ENCODE measurements around the gene PSMD13.
"Not testable (repeated sequence)": the region's sequence is repeated elsewhere in the genome, so short reads cannot be mapped to it uniquely, and the experiment has no call there.

The PSMD13 gene

GRCh38 chr11:217704-218103 is 19.1 kb upstream of the PSMD13 start:
- no peak for DNase-seq (ENCODE audit: low spot score)

- DNase-seq (ENCODE audit: low spot score) = no peak
These were observed 17.8 kb upstream of the PSMD13 start for GRCh38 chr11:218815-219593.

GRCh38 chr11:220641-221215 is 16.0 kb upstream of the PSMD13 start:
- DNase-seq (ENCODE audit: low spot score) = not testable (repeated sequence)

GRCh38 chr11:221539-221938 is 15.2 kb upstream of the PSMD13 start:
- no peak for DNase-seq (ENCODE audit: low spot score)

DNA sequence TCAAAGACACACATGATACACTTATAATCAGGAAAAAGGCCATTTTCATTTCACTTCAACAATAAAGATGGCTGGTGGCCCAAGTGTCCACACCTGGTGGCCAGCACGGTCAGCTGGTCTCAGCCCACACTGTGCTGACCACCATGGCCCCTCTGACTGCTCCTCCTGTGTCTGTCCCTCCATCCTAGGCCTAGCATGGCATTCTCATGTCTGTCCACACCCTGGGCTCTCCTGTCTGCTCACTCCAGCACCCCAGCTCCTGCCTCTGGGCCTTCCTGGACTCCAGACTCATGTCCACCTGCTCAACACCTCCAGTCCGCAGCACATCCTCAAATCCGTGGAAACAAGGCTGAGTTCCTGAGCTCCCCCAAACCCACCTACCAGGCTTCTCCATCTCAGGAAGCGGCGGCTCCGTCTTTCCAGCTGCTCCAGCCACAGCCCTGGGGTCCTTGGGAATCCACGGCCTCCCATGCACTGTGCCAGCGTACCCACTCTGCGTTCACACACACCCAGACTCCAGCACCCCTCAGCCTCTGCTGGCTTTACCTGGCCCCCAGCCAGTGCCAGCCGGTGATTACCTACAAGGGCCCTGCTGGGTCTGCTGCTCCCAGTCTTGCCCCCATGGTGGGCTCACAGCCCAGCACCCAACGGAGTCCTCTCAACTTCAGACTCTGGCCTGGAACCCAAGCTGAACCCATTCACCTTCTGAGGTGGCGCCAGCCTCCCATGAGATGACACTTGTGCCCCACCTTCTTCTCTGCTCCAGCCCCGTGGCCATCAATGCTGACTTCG is 14.6 kb upstream of the PSMD13 start:
- DNase-seq (ENCODE audit: low spot score) = no peak

DNA sequence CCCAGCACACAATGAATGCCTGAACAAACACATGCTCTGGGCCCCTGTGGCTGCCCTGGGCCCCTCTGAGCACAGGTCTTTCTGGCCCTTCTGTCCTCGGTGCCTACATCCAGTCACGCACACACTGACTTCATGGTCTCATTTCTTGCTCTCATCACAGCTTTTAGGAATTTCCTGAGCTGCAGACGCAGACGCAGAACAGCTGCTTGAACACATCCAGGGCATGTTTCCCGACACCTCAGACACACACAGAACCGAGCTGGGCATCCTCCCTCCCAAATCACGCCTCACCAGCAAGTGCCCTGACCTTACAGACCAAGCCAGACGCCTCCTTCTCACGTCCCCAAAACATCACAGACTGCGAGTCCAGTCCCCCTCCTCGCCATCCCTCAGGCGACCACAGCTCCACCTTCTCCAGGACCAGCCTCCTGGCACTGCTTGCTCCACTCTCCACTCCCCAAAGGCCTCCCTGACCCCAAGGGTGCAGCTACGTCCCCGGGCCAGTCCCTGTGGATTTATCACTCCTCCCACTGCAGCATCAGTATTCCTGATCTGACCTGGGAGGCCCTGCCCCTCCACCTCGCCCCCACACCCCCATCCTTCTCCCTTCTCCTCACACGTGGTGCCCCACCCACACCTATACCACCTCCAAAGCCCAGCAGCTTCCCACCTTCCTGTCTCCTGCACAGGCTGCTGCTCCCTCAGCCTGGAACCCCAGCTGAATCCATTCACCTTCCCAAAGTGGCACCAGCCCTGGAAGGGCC is 13.6 kb upstream of the PSMD13 start:
- no peak for DNase-seq (ENCODE audit: low spot score)

- no peak for DNase-seq (ENCODE audit: low spot score)
These were observed 12.9 kb upstream of the PSMD13 start for GRCh38 chr11:223884-224283.

DNA sequence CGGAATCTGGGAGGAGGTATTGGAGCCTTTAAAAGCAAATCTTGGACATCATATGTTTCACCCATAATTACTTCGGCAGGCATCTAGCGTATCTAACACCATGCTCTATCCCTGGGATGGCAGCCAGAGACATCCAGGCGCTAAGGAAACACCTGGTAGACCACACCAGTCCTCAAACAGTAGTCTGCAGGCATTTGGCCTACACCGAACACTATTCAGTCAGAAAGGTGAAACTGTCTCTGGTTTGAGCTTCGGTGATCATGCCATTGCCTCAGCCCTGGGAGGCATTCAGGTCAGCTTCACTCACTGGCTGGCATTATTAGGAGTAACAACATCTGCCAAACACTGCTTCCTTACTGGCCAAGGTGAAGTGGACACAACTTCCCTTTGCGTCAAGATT is 12.4 kb upstream of the PSMD13 start:
- no peak for DNase-seq (ENCODE audit: low spot score)

DNA sequence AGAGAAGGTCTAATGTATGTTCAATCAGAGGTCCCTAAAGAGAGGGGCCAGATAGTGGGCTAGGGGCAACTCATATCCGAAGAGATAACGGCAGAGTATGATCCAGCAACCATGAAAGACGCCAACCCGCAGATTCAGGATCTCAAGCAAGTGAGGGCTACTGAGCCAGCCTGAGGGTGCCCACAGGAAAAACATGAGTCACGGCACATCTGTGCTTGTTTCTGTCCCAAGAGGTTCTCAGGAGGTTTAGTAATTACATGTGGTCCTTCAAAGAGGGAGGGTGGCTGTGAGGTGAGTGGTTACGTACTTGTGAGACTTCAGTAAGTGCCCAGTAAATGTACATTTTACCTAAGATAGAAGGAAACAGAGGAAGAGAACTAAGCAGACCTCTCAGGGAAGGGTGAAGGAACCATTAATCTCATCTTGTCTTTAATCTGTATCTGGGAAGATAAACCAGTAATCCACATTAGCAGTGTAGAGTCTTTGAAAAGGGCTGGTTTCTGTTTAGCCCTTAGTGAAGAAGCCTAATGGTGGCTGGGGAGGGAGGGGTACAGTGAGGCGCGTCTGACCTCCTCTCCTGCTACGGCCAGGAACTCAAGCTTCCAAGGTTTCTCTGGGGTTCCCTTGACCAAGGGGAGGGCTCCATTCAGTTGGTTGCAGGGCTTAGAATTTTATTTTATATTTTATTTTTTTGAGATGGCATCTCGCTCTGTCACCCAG is 10.9 kb upstream of the PSMD13 start:
- peak; percentile 37 for DNase-seq (ENCODE audit: low spot score)

DNA sequence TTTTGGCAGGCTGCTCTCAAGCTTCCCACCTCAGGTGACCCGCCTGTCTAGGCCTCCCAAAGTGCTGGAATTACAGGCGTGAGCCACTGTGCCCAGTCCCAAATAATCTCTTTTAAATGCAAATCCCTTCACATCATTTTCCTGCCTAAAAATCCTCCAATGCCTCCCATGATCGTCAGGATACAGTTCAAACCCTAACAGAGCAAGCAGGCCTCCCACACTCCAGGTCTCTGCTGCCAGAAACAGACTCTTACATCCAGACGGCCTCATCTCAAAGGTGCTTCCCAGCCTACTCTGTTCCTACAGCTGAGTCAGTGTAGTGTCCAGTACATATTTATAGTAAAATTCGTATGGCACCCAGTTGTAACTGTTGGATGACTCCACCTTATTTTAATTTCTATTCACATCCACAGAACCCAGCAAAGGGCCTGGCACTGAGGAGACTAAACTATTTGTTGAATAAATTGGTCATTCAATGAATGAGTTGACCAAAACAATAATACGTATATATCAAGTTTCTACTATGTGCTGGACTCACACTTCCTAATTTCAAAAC is 8.9 kb upstream of the PSMD13 start:
- no peak for DNase-seq (ENCODE audit: low spot score)

DNA sequence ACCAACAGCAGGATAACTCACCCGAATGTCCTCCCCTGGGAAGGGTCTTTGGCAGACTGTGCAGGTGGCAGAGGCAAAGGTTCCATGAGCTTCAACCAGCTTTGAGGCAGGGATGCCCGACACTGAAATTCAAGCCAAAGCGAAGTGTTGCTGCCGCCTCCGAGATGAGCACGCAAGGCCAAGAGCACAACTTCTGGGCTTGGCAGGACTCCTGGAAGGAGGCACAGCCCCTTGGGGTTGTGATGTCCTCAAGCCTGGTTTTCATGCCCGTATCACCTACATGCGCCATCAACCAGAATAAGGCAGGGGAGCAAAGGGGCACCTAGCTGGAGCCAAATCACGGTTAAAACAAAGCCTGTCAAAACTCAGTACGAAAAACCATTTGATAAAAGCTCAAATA is 6.3 kb upstream of the PSMD13 start:
- no peak for DNase-seq (ENCODE audit: low spot score)

DNA sequence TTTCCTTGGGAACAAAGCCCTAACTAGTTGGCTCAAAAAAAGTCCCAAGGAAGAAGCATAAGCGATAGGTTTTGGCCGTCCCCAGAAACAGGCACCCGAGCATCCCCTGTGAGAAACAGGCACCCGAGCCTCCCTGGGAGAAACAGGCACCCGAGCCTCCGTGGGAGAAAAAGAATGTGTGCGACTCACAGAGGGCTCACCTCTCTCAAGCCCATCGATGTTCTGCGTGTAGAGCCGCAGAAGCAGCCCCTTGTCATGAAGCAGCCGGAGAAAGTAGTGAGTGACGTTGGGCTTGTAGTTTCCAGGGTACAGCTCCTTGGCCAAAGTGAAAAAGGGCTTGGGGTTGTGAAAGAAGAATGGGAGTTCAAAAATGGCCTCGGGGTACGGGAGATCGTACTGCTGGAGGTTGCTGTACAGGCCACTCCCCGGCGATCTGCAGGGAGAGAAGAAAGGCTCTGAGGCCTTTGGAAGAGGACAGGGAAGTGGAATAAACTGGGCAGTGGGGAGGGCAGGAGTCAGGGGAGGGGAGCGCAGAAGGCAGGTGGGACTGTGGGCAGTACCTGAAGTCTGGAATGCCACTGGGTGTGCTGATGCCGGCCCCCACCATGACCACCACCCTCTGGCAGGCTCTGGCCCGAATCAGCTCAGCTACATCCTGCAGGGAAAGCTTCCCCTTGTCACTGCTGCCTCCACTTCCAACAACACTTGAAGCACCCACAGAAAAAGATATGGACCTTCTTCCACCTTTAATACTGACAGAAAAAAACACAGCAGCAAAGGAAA is 3.8 kb upstream of the PSMD13 start:
- no peak for DNase-seq (ENCODE audit: low spot score)

DNA sequence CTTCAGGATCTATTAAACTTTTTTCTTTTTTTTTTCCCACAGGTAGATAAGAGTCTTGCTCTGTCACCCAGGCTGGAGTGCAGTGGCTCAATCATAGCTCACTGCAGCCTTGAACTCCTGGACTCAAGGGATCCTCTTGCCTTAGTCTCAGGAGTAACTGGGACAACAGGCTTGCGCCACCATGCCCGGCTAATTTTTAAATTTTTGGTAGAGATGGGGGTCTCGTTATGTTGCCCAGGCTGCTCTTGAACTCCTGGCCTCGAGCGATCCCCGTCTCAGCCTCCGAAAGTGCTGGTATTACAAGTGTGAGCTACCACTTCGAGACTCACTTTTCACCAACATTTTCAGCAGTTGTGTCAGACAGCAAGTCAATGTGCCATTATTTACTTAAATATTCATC is 1.6 kb upstream of the PSMD13 start:
- DNase-seq (ENCODE audit: low spot score) = no peak

- DNase-seq (ENCODE audit: low spot score) = peak; percentile 56
These were observed 1.2 kb upstream of the PSMD13 start for GRCh38 chr11:235609-235996.

- peak; percentile 92 for DNase-seq (ENCODE audit: low spot score)
These were observed 591 bp upstream of the PSMD13 start, which contains the start of gene SIRT3 for GRCh38 chr11:235997-236773. SIRT3 (minus strand) TSS chr11:236342; CDS start chr11:236328, 14 bp downstream.

DNA sequence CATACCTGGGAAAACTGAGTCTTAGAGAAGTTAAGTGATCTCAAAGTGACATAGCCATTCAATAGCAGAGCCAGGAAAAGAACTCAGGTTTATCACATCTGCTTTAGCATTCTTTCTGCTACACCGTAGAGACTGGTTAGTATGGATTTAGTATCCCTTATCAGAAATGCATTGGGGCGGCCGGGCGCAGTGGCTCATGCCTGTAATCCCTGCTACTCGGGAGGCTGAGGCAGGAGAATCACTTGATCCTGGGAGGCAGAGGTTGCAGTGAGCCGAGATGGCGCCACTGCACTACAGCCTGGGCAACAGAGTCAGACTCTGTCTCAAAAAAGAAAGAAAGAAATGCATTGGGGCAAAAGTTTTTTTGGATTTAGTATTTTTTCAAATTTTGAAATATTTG is 1.6 kb downstream of the PSMD13 start:
- not testable (repeated sequence) for DNase-seq (ENCODE audit: low spot score)

- no peak for DNase-seq (ENCODE audit: low spot score)
These were observed 3.5 kb downstream of the PSMD13 start for GRCh38 chr11:240315-240714.

DNA sequence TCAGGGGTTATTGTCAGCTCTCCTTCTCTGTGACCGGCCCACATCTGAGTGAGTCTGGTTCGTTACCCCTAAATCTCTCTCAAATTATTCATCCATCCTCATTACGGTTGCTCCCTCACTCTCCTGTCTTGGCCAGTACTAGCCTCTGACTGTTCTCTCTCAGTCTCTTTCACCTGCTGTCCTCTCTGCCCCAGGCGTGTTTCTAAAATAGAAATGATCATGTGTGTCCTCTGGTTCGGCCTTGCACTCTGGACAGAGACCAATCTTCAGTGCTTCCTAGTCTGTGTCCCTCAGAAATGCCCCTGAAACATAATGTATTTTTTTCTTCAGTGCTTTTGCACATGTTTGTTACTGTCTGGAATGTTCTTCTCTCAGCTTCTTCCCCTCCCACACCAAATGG is 4.9 kb downstream of the PSMD13 start:
- DNase-seq (ENCODE audit: low spot score) = no peak

DNA sequence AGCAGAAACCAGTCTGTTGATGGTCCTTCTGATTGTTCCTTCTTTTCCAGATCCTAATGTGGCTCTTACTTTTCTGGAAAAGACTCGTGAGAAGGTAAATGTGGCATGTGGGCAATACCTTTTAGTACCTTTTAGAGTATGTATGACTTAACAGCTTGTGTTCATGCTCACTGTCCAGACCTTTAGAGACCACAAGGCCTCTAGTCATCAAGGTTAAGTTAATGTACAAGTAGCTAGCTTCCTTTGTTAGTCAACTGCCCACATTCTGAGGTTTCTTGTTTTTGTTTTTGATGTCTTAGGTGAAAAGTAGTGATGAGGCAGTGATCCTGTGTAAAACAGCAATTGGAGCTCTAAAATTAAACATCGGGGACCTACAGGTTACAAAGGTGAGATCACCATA is 7.6 kb downstream of the PSMD13 start:
- DNase-seq (ENCODE audit: low spot score) = no peak

GRCh38 chr11:249062-249461 is 12.3 kb downstream of the PSMD13 start:
- no peak for DNase-seq (ENCODE audit: low spot score)
